T-helper 2 cell treated with Interferon-gamma antibody and Interleukin-4, amounts not matched to agents 5 μg/mL and 100 μg/mL, for 36 hours (primary cell): ENCODE results near the gene PTGR2.
"Not testable (repeated sequence)": the region's sequence is repeated elsewhere in the genome, so short reads cannot be mapped to it uniquely, and the experiment has no call there.

Source experiments
- DNase-seq: peaks from one replicate; pipeline ENCODE4 v3.0.0; 2021; ENCODE audit warnings: low spot score
- H3K27ac Mint-ChIP-seq: one replicate; pipeline ENCODE4 v1.8.0; 2021; ENCODE audit warnings: mild to moderate bottlenecking, mixed read lengths
- H3K27me3 Mint-ChIP-seq: one replicate; pipeline ENCODE4 v1.8.0; 2021; ENCODE audit warnings: low read depth, mixed read lengths
- H3K36me3 Mint-ChIP-seq: one replicate; pipeline ENCODE4 v1.8.0; 2021; ENCODE audit warnings: low read depth, mixed read lengths
- H3K4me1 Mint-ChIP-seq: one replicate; pipeline ENCODE4 v1.8.0; 2021; ENCODE audit warnings: low read depth, mixed read lengths
- H3K4me3 Mint-ChIP-seq: one replicate; pipeline ENCODE4 v1.8.0; 2022; ENCODE audit warnings: mild to moderate bottlenecking, moderate library complexity, mixed read lengths
- H3K9me3 Mint-ChIP-seq: one replicate; pipeline ENCODE4 v1.8.0; 2021; ENCODE audit warnings: mixed read lengths

The PTGR2 gene

GRCh38 chr14:73919457-73919856, 67.8 kb downstream of the PTGR2 start:
- H3K27ac Mint-ChIP-seq, H3K27me3 Mint-ChIP-seq, DNase-seq, H3K9me3 Mint-ChIP-seq, H3K4me3 Mint-ChIP-seq, H3K4me1 Mint-ChIP-seq: not testable (repeated sequence)
- peaks cover 45% of the 10 kb centered on the region for H3K36me3 Mint-ChIP-seq

GRCh38 chr14:73924337-73924736, 72.7 kb downstream of the PTGR2 start:
- H3K36me3 Mint-ChIP-seq: peaks cover 57% of the 10 kb centered on the region
- H3K27me3 Mint-ChIP-seq: no peaks in the 10 kb centered on the region
- no peak overlapping the region for H3K27ac Mint-ChIP-seq
- H3K9me3 Mint-ChIP-seq: no peaks in the 10 kb centered on the region
- H3K4me1 Mint-ChIP-seq: no peaks in the 10 kb centered on the region
- H3K4me3 Mint-ChIP-seq: no peak overlapping the region
- DNase-seq: no peak
